HG03108 (cell line): ENCODE measurements around the gene TDP2.

Experiments
- ATAC-seq: cut with Tn5 transposase; IDR thresholded peaks from one replicate; pipeline ENCODE4 v1.9.1; 2021; ENCODE audit warnings: moderate library complexity; ENCODE audit not compliant: unreplicated experiment

Gene TDP2

DNA sequence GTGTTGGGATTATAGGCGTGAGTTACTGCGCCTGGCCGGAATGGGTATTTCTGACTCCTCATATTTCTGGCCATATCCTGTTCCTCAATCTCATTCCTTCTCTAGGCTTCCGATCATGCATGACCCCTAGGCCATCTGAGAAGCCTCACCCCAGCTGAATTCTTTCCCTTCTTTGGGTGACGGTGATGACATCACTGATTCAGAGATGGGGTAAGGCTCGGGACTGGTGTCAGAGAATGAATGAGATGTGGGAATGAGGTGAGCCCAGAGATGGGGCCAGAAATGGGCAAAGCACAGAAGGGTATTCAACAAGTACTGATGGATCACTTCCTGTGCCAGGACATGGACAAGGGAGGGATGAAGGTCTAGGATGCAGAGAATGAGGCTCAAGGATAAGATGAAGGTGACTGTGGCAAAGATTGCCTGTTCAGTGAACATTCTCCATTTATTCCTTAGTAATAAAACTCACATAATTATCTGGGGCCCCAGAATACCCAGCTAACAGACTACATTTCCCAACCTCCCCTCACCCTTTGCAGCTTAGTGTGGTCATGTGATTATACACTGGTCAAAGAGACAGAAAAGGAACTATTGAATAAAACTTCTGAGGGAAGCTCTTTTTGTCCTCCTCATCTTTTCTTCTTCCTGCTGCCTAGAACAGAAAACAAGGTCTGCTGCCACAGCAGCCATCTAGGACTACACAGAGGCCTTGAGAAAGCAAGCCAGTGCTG is 60.3 kb downstream of the TDP2 start:
- no peak for ATAC-seq

- ATAC-seq: no peak
Measured at GRCh38 chr6:24603241-24603640, 63.5 kb downstream of the TDP2 start.

GRCh38 chr6:24600903-24601302 is 65.8 kb downstream of the TDP2 start:
- ATAC-seq: no peak
